Adrenal gland (tissue), 5 donors: ENCODE measurements around the gene MGAT4A.

Experiments used
- POLR2A ChIP-seq, 2 donors: fragments of 450-650 bp; IDR thresholded peaks; one replicate each; pipeline ENCODE4 v1.6.1; 2017; ENCODE audit warnings: antibody characterized with exemption in 2 of 2, mild to moderate bottlenecking in 2 of 2, moderate library complexity in 1 of 2
- TF ChIP-seq, protein P1 (sequence below), 6 experiments: fragments of 450-650 bp in 4 of 6; fragments of 200-600 bp in 2 of 6; sonication (generic) in 1 of 6; IDR thresholded peaks; 1 replicate in 5 of 6; 2 replicates in 1 of 6; pipeline versions ENCODE4 v1.5.1 to v1.8.0; 2016 to 2021; ENCODE audit warnings: antibody characterized with exemption in 6 of 6, mild to moderate bottlenecking in 2 of 6, moderate library complexity in 1 of 6
- donor health status: DM: no; HTN: no; CAD: no.

DNA sequence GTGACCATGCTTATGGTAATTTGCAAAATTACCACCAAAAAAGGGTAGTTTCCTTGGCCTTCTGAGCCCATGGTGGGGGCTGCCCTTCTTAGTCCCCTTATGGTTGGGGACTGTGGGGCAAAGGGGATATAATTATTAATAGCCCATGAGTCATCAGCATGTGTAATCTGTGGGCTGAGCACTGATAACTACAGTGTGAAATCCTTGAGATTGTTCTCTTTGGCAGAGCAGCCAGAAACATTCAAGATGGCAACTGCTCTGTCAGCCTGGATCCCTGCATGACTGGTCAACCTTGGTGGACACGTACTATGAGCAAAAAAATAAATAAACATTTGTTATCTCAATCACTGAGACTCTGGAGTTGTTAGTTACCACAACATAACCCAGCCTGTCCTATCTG lies 61.3 kb downstream of the MGAT4A start:
- TF ChIP-seq, protein P1, sequence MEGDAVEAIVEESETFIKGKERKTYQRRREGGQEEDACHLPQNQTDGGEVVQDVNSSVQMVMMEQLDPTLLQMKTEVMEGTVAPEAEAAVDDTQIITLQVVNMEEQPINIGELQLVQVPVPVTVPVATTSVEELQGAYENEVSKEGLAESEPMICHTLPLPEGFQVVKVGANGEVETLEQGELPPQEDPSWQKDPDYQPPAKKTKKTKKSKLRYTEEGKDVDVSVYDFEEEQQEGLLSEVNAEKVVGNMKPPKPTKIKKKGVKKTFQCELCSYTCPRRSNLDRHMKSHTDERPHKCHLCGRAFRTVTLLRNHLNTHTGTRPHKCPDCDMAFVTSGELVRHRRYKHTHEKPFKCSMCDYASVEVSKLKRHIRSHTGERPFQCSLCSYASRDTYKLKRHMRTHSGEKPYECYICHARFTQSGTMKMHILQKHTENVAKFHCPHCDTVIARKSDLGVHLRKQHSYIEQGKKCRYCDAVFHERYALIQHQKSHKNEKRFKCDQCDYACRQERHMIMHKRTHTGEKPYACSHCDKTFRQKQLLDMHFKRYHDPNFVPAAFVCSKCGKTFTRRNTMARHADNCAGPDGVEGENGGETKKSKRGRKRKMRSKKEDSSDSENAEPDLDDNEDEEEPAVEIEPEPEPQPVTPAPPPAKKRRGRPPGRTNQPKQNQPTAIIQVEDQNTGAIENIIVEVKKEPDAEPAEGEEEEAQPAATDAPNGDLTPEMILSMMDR (IDR thresholded peaks at IDR 0.05) = no peak
- TF ChIP-seq POLR2A (IDR thresholded peaks at IDR 0.05) = no peak
